H9 (cell line): ENCODE data around the gene KIAA1586. TPM values are rescaled to one million over a fixed set of nuclear protein-coding genes. Genes with fewer than 3 reads are reported as not detected.

Experiments used
- DNase-seq: peaks from one replicate; pipeline ENCODE4 v3.0.0-alpha.2; 2017
- H2AFZ ChIP-seq: one replicate; pipeline ENCODE4 v1.6.1; 2013; ENCODE audit warnings: mild to moderate bottlenecking, low read length, control low read depth, moderate library complexity
- H2AK5ac ChIP-seq: 2 replicates; pipeline ENCODE4 v1.6.1; 2013; ENCODE audit warnings: low read length, control low read depth, mixed read lengths; ENCODE audit not compliant: insufficient read length
- H2BK120ac ChIP-seq: one replicate; pipeline ENCODE4 v1.6.1; 2013; ENCODE audit warnings: low read depth, mild to moderate bottlenecking, low read length, control low read depth, inconsistent platforms; ENCODE audit not compliant: poor library complexity, severe bottlenecking
- H2BK12ac ChIP-seq: 2 replicates; pipeline ENCODE4 v1.6.1; 2013; ENCODE audit warnings: low read length, control low read depth, mixed read lengths, low read depth; ENCODE audit not compliant: insufficient read length
- H2BK15ac ChIP-seq: 2 replicates; pipeline ENCODE4 v1.6.1; 2013; ENCODE audit warnings: low read depth, low read length, control low read depth
- H2BK20ac ChIP-seq: one replicate; pipeline ENCODE4 v1.6.1; 2013; ENCODE audit warnings: low read depth, mild to moderate bottlenecking, low read length, control low read depth, inconsistent platforms; ENCODE audit not compliant: poor library complexity, severe bottlenecking
- H2BK5ac ChIP-seq: 2 replicates; pipeline ENCODE4 v1.6.1; 2013; ENCODE audit warnings: low read length, control low read depth, mixed read lengths; ENCODE audit not compliant: insufficient read length
- H3K14ac ChIP-seq: 2 replicates; pipeline ENCODE4 v1.6.1; 2013; ENCODE audit warnings: low read length, control low read depth; ENCODE audit not compliant: insufficient read depth
- H3K18ac ChIP-seq: 2 replicates; pipeline ENCODE4 v1.6.1; 2013; ENCODE audit warnings: low read depth, mild to moderate bottlenecking, mixed read lengths, low read length, control low read depth; ENCODE audit not compliant: insufficient read length
- H3K23ac ChIP-seq: 2 replicates; pipeline ENCODE4 v1.6.1; 2013; ENCODE audit warnings: low read length, control low read depth, mixed read lengths, low read depth; ENCODE audit not compliant: insufficient read length
- H3K23me2 ChIP-seq: 2 replicates; pipeline ENCODE4 v1.6.1; 2013; ENCODE audit warnings: low read depth, mild to moderate bottlenecking, mixed read lengths, low read length, control low read depth; ENCODE audit not compliant: insufficient read length, poor library complexity, severe bottlenecking
- H3K27ac ChIP-seq: 2 replicates; pipeline ENCODE4 v1.5.1; 2013; ENCODE audit warnings: low read length, control low read depth, mixed read lengths, low read depth; ENCODE audit not compliant: insufficient read length
- H3K27me3 ChIP-seq: 2 replicates; pipeline ENCODE4 v1.6.1; 2013; ENCODE audit warnings: low read length, control low read depth, inconsistent platforms; ENCODE audit not compliant: insufficient read depth
- H3K4ac ChIP-seq: 2 replicates; pipeline ENCODE4 v1.6.1; 2013; ENCODE audit warnings: low read depth, mild to moderate bottlenecking, control low read depth, inconsistent platforms, low read length, moderate library complexity
- H3K4me1 ChIP-seq: 2 replicates; pipeline ENCODE4 v1.6.1; 2013; ENCODE audit warnings: low read length, control low read depth, inconsistent platforms; ENCODE audit not compliant: insufficient read depth
- H3K4me2 ChIP-seq: 2 replicates; pipeline ENCODE4 v1.6.1; 2013; ENCODE audit warnings: low read length, control low read depth, mixed read lengths; ENCODE audit not compliant: insufficient read length, insufficient read depth
- H3K56ac ChIP-seq: 2 replicates; pipeline ENCODE4 v1.6.1; 2013; ENCODE audit warnings: low read depth, mild to moderate bottlenecking, mixed read lengths, low read length, control low read depth; ENCODE audit not compliant: insufficient read length
- H3K79me1 ChIP-seq: 2 replicates; pipeline ENCODE4 v1.6.1; 2013; ENCODE audit warnings: low read depth, mild to moderate bottlenecking, moderate library complexity, low read length, control low read depth, inconsistent platforms; ENCODE audit not compliant: insufficient read depth, poor library complexity, severe bottlenecking
- H3K79me2 ChIP-seq: 2 replicates; pipeline ENCODE4 v1.6.1; 2013; ENCODE audit warnings: low read length, control low read depth, inconsistent platforms; ENCODE audit not compliant: insufficient read depth
- H3K9ac ChIP-seq: 2 replicates; pipeline ENCODE4 v1.6.1; 2013; ENCODE audit warnings: low read length, control low read depth, mixed read lengths; ENCODE audit not compliant: insufficient read length; ENCODE audit errors: extremely low read depth
- H3K9me3 ChIP-seq: one replicate; pipeline ENCODE4 v1.6.1; 2013; ENCODE audit warnings: low read depth, low read length, inconsistent platforms; ENCODE audit not compliant: control insufficient read depth
- H3T11ph ChIP-seq: one replicate; pipeline ENCODE4 v1.6.1; 2013; ENCODE audit warnings: mild to moderate bottlenecking, low read length, control low read depth, inconsistent platforms
- H4K20me1 ChIP-seq: one replicate; pipeline ENCODE4 v1.6.1; 2013; ENCODE audit not compliant: control insufficient read depth, insufficient read length, insufficient read depth
- H4K5ac ChIP-seq: 2 replicates; pipeline ENCODE4 v1.6.1; 2013; ENCODE audit warnings: low read depth, mild to moderate bottlenecking, mixed read lengths, low read length, control low read depth; ENCODE audit not compliant: insufficient read length
- H4K8ac ChIP-seq: replicated peaks from 2 replicates; pipeline ENCODE4 v1.6.1; 2013; ENCODE audit warnings: low read length, control low read depth, mixed read lengths, low read depth; ENCODE audit not compliant: insufficient read length
- H4K91ac ChIP-seq: 2 replicates; pipeline ENCODE4 v1.6.1; 2013; ENCODE audit warnings: low read depth, mild to moderate bottlenecking, moderate library complexity, mixed read lengths, low read length, control low read depth; ENCODE audit not compliant: insufficient read length
- H3K27ac Mint-ChIP-seq, 3 experiments: 2 replicates in 2 of 3; 3 replicates in 1 of 3; pipeline ENCODE4 v1.8.0; 2020 to 2021; ENCODE audit warnings: mixed read lengths in 3 of 3, mild to moderate bottlenecking in 1 of 3, moderate library complexity in 1 of 3
- H3K27me3 Mint-ChIP-seq: 2 replicates; pipeline ENCODE4 v1.8.0; 2021; ENCODE audit warnings: low read depth, mild to moderate bottlenecking, moderate library complexity, mixed read lengths
- H3K36me3 Mint-ChIP-seq, 3 experiments: 2 replicates in 2 of 3; 3 replicates in 1 of 3; pipeline ENCODE4 v1.8.0; 2020 to 2021; ENCODE audit warnings: low read depth in 3 of 3, mixed read lengths in 3 of 3; ENCODE audit not compliant: insufficient read depth in 1 of 3
- H3K4me1 Mint-ChIP-seq, 2 experiments: 2 replicates each; pipeline ENCODE4 v1.8.0; 2020; ENCODE audit warnings: mixed read lengths in 2 of 2
- H3K4me3 Mint-ChIP-seq, 2 experiments: 2 replicates in 1 of 2; 3 replicates in 1 of 2; pipeline ENCODE4 v1.8.0; 2020 to 2021; ENCODE audit warnings: mild to moderate bottlenecking in 2 of 2, mixed read lengths in 2 of 2, moderate library complexity in 1 of 2
- H3K9me3 Mint-ChIP-seq, 2 experiments: 2 replicates in 1 of 2; 3 replicates in 1 of 2; pipeline ENCODE4 v1.8.0; 2020; ENCODE audit warnings: mild to moderate bottlenecking in 2 of 2, mixed read lengths in 2 of 2, moderate library complexity in 1 of 2
- WGBS: extraction: QIAGEN DNeasy Blood & Tissue Kit; methylation state at CpG from one replicate; pipeline ENCODE4 v1.1.7; 2013; ENCODE audit warnings: missing lambda C conversion rate, low lambda C conversion rate, mixed read lengths; ENCODE audit not compliant: insufficient read length; ENCODE audit errors: extremely low coverage; 5-methylcytosine and 5-hydroxymethylcytosine counted together
- total RNA-seq: library from RNA; stranded (reverse); gene quantifications from 2 replicates; pipeline ENCODE4 v1.2.1, GENCODE V29; 2021
- TF ChIP-seq, protein P1 (sequence below): fragments of 200-600 bp; sonication (generic); conservative IDR thresholded peaks from 3 replicates; pipeline ENCODE4 v1.8.0; 2021; ENCODE audit warnings: antibody characterized with exemption, mild to moderate bottlenecking

Gene KIAA1586
- total RNA-seq, 1 experiment from 2014 or later: 33.3 TPM

GRCh38 chr6:57094689-57095088 is 48.2 kb downstream of the KIAA1586 start:
- no peak overlapping the region for H3K18ac ChIP-seq
- DNase-seq: no peak

More at GRCh38 chr6:57094689-57095088, 48.2 kb downstream of the KIAA1586 start:
- H3K4me2 ChIP-seq: no peak overlapping the region
- no peak overlapping the region for H3K14ac ChIP-seq
- no peaks in the 10 kb centered on the region for H3K27me3 Mint-ChIP-seq
- H2AK5ac ChIP-seq: no peak overlapping the region
- H2BK12ac ChIP-seq: no peak overlapping the region
- H3K27me3 ChIP-seq: no peaks in the 10 kb centered on the region
- H2BK20ac ChIP-seq: no peak overlapping the region
- no peak overlapping the region for H3K4ac ChIP-seq
- H3K4me1 ChIP-seq: no peaks in the 10 kb centered on the region
- H3T11ph ChIP-seq: no peak overlapping the region
- TF ChIP-seq, protein P1, sequence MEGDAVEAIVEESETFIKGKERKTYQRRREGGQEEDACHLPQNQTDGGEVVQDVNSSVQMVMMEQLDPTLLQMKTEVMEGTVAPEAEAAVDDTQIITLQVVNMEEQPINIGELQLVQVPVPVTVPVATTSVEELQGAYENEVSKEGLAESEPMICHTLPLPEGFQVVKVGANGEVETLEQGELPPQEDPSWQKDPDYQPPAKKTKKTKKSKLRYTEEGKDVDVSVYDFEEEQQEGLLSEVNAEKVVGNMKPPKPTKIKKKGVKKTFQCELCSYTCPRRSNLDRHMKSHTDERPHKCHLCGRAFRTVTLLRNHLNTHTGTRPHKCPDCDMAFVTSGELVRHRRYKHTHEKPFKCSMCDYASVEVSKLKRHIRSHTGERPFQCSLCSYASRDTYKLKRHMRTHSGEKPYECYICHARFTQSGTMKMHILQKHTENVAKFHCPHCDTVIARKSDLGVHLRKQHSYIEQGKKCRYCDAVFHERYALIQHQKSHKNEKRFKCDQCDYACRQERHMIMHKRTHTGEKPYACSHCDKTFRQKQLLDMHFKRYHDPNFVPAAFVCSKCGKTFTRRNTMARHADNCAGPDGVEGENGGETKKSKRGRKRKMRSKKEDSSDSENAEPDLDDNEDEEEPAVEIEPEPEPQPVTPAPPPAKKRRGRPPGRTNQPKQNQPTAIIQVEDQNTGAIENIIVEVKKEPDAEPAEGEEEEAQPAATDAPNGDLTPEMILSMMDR: no peak
- H3K79me2 ChIP-seq: peaks cover 4% of the 10 kb centered on the region; the same call in 1 of the 2 replicates
- no peak overlapping the region for H2AFZ ChIP-seq
- no CpG with 5 or more reads among the region's 1 CpG for WGBS
- H3K9me3 ChIP-seq: no peaks in the 10 kb centered on the region
- no peak overlapping the region for H3K56ac ChIP-seq
- no peak overlapping the region for H4K5ac ChIP-seq
- no peak overlapping the region for H2BK120ac ChIP-seq
- no peak overlapping the region for H3K27ac Mint-ChIP-seq
- peaks cover 19 to 48% (median 47%) of the 10 kb centered on the region in 3 experiments; a peak in 6 of 7 replicates for H3K36me3 Mint-ChIP-seq
- H3K4me1 Mint-ChIP-seq: peaks cover 20 to 21% of the 10 kb centered on the region in 2 experiments
- H3K27ac ChIP-seq: no peak overlapping the region
- H4K91ac ChIP-seq: no peak overlapping the region
- H2BK5ac ChIP-seq: no peak overlapping the region
- H3K4me3 Mint-ChIP-seq: no peak overlapping the region
- no peak overlapping the region for H3K9ac ChIP-seq
- H2BK15ac ChIP-seq: no peak overlapping the region
- no peaks in the 10 kb centered on the region for H4K20me1 ChIP-seq
- H3K79me1 ChIP-seq: no peaks in the 10 kb centered on the region
- H3K23ac ChIP-seq: no peak overlapping the region
- no peak overlapping the region for H4K8ac ChIP-seq
- peaks cover under 1% of the 10 kb centered on the region for H3K23me2 ChIP-seq
- no peaks in the 10 kb centered on the region for H3K9me3 Mint-ChIP-seq
